ENCODE measurements around the gene FBXO21.

- TF ChIP-seq, protein P1, sequence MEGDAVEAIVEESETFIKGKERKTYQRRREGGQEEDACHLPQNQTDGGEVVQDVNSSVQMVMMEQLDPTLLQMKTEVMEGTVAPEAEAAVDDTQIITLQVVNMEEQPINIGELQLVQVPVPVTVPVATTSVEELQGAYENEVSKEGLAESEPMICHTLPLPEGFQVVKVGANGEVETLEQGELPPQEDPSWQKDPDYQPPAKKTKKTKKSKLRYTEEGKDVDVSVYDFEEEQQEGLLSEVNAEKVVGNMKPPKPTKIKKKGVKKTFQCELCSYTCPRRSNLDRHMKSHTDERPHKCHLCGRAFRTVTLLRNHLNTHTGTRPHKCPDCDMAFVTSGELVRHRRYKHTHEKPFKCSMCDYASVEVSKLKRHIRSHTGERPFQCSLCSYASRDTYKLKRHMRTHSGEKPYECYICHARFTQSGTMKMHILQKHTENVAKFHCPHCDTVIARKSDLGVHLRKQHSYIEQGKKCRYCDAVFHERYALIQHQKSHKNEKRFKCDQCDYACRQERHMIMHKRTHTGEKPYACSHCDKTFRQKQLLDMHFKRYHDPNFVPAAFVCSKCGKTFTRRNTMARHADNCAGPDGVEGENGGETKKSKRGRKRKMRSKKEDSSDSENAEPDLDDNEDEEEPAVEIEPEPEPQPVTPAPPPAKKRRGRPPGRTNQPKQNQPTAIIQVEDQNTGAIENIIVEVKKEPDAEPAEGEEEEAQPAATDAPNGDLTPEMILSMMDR (IDR thresholded peaks at IDR 0.05) = no peak
- TF ChIP-seq POLR2AphosphoS5 (IDR thresholded peaks at IDR 0.05) (no peak), POLR2A (IDR thresholded peaks at IDR 0.05) (no peak)
Measured at GRCh38 chr12:117100851-117101673, 89.2 kb downstream of the FBXO21 start.
